Stimulated activated CD8-positive, alpha-beta memory T cell treated with anti-CD3 and anti-CD28 coated beads, Interleukin-15, amount 100 ng/mL, for 4 hours (primary cell): ENCODE results near the gene ATP6V0A1.
"Not testable (repeated sequence)": the region's sequence is repeated elsewhere in the genome, so short reads cannot be mapped to it uniquely, and the experiment has no call there.

ENCODE experiments used
- DNase-seq, 2 donors: peaks; one replicate each; pipeline ENCODE4 v3.0.0-alpha.2; 2020; ENCODE audit warnings: low read depth in 2 of 2

ATP6V0A1 gene

DNA sequence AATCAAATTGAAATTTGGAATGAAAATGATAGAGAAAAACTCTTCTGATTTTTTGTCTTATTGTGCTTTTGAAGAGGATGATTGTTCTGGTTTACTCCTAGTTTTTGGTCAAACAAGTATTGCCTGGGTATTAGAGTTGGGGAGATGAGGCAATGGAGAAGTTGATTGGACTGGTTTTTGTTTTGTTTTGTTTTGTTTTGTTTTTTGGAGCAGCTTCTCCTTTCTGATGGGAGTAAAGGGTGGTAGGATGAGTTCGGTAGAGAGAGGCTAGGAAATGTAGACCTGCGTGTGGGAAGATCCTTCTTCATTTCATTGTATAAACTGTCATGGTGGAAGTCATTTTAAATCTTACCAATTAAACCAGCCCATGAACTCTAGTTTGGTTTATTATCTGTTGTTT lies 17.7 kb downstream of the ATP6V0A1 start:
- no peak for DNase-seq

DNA sequence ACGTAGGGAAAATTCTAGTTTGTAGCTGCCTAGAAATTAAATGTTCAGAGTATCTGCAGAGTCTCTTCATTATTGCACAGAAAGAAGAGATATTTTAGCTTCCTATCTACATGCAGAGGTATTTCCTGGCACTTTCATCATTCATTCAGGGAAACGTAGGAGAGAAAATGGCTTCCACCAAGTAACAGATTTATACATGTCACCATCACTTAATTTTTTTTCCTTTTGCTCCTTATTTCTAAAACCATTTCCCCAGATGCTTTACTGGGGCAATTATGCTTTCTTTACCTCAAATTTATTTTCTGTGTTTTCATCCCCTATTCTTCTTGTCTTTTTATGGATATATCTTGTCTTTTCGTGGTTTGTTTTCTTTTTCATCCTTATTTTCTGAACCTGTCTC lies 18.5 kb downstream of the ATP6V0A1 start:
- DNase-seq: no peak

DNA sequence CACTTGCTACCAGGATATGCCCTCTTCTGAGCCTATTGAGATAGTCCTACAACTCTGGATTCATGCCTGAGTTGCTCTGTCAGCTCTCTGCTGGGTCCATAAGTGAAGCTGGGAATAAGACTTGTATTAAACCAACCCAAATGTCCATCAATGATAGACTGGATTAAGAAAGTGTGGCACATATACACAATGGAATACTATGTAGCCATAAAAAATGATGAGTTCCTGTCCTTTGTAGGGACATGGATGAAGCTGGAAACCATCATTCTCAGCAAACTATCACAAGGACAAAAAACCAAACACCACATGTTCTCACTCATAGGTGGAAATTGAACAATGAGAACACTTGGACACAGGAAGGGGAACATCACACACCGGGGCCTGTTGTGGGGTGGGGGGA lies 19.1 kb downstream of the ATP6V0A1 start:
- not testable (repeated sequence) for DNase-seq

- DNase-seq: peak; percentile 44 to 60
Observed at GRCh38 chr17:42484304-42484703, 25.6 kb downstream of the ATP6V0A1 start.

DNA sequence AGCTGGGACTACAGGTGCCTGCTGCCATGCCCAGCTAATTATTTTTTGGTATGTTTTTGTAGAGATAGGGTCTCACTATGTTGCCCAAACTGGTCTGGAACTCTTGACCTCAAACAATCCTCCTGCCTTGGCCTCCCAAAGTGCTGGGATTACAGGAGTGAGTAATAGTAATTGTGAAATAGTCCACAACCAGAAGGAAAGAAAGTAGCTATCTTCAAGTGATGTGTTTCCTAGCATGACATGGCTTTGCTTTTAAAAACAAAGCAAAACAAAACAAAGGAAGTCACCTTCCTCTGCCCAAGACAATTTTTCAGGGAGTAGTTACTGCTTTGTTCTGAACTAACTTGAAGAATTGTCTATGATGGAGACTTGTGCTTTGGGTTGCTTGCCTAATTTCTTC lies 27.0 kb downstream of the ATP6V0A1 start:
- DNase-seq: no peak

- DNase-seq: no peak
Observed at GRCh38 chr17:42488032-42488431, 29.4 kb downstream of the ATP6V0A1 start.

GRCh38 chr17:42493319-42493718 lies 34.6 kb downstream of the ATP6V0A1 start:
- no peak for DNase-seq

- DNase-seq: no peak
Observed at GRCh38 chr17:42494673-42495072, 36.0 kb downstream of the ATP6V0A1 start.

GRCh38 chr17:42498828-42499227 lies 40.1 kb downstream of the ATP6V0A1 start:
- no peak for DNase-seq

GRCh38 chr17:42502091-42502490 lies 43.4 kb downstream of the ATP6V0A1 start:
- DNase-seq: no peak

DNA sequence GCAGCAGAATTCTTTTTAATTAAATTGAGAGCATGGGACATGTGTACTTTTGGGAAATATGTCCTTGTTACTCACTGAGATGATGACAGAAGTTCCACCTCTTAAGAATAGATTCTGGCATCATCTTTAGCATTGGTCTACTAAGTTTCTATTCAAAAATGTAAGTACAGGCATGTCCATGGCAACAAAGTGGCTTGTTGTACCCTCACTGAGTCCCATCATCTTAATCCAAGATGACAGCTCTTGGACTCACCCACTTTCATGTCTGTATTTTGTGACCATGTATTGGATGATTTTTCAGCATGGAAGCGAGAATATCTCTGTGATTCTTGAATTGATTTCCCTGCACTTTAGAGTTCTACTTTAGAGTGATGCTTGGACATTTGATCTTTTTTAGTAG lies 44.2 kb downstream of the ATP6V0A1 start:
- DNase-seq: no peak

DNA sequence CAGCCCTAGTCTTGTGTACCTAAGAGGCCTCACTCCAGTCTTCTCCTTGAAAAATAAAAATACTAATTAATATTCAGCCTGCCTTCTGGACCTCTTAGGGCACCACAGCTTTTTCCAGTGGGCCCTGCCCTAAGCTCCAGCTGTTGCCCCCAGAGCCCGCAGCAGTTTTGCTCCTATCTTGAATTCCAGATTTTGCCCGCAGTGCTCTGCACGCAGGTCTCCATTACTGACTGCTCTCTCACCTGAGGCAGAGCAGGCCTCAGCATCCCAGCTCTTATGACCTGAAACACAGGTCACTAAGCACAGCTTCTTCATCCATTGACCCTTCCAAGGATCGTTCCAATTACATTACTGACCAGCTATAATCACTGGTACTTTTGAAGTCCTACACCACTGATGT lies 49.0 kb downstream of the ATP6V0A1 start:
- DNase-seq: no peak

GRCh38 chr17:42508426-42509165 lies 49.9 kb downstream of the ATP6V0A1 start:
- DNase-seq: no peak

DNA sequence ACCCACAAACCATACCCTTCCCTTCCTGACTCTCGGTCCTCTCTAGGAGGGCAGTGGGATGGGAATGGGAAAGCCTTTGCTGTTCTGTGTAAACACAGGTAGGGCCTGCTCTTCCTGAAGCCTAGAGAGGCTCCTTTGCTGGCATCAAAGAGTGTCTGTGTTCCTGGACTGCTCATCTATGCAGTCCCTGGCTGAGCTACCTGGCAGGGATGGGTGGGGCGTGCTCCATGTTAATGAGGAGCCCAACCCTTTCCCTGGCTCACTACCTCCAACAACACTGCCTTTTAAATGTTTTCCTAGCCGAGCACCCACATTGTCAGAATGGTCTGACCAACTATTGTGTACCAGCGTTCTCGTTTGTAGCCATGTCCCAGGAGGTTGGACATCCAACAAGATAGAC lies 50.7 kb downstream of the ATP6V0A1 start:
- no peak for DNase-seq

- DNase-seq: no peak
Observed at GRCh38 chr17:42509841-42510240, 51.2 kb downstream of the ATP6V0A1 start.

- no peak for DNase-seq
Observed at GRCh38 chr17:42512246-42512645, 53.6 kb downstream of the ATP6V0A1 start.

DNA sequence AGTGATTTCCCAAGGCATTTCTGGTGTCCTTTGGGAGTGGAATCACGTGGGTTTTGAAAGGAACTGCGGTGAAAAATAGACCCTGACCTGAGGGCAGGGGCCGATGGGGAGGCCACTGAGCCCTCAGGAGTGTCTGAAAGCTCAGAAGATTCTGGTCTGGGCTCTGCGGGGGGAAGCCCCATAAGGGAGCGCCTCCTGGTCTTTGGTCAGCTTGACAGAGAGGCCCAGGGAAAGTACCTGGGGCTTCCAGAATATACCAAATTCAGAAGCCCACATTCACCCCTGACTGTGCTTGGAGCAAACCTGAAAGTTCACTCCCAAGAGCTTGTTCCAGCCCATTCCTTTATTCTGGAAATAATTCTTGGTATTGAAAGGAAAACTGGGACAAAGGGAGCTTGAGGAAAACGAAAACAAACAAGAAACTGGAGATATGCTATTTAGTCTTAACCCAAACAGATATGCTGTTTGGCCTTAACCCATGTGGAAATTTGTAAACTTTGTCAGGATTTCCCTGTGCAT lies 54.1 kb downstream of the ATP6V0A1 start:
- DNase-seq: no peak

DNA sequence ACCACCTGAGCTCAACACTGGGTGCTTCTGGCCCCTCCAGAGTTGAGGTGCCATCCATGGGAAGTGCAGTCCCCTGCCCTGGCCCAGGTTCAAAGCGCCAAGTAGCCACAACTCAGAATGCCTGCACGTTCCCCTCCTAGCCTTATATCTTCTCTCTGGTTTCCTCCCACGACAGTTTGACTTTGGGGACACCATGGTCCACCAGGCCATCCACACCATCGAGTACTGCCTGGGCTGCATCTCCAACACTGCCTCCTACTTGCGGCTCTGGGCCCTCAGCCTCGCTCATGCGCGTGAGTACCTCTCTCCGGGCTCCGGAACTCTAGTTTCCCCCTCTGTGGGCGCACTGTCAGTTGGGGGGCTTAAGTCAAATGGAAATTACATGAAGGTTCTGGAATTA lies 55.0 kb downstream of the ATP6V0A1 start:
- no peak for DNase-seq

GRCh38 chr17:42514279-42514678 lies 55.6 kb downstream of the ATP6V0A1 start:
- no peak for DNase-seq

GRCh38 chr17:42514867-42515266 lies 56.2 kb downstream of the ATP6V0A1 start:
- no peak for DNase-seq

GRCh38 chr17:42517516-42517915 lies 58.8 kb downstream of the ATP6V0A1 start:
- DNase-seq: peak; percentile 47 to 62

DNA sequence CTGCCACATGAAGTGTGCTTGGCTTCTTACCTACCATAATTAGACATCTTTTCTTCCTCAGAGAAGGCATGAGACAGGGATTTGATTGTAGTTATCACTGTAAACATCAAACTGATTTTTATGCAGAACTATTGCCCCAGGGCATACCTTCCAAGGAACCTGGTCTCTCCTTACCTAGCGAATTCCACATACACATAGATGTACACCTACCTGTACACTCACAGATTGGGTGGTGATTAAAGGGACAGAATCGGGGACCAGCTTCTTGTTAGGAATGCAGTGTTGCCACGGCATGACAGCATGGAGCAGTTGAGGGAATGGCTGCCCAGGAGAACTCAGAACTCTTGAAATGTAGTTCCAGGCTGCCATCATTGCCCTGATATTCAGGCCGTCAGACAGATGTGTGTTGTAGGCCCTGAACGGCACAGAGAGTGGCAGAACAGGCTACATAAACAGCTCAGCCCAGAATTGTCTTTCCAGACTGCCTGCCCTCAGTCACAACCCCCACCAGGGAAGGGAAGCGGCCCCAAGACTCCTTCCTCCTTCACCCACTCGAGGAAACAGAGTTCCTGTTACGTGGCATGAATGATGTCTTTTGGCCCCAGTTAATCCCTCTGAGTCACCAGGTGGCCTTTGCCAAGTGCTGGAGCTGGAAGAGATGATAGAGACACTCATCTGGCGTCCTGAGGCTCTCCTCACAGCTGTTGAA lies 59.5 kb downstream of the ATP6V0A1 start:
- DNase-seq: no peak
